ENCODE data around the gene DCN.

The DCN gene

GRCh38 chr12:91173124-91173523 is 9.5 kb downstream of the DCN start:
- H3K36me3 ChIP-seq (ENCODE audit: insufficient read depth, low read length): no peaks in the 10 kb centered on the region
- H3K4me3 ChIP-seq (ENCODE audit: low read depth, low read length, poor library complexity, severe bottlenecking): no peak overlapping the region

GRCh38 chr12:91172096-91172495 is 10.5 kb downstream of the DCN start:
- H3K9ac ChIP-seq (ENCODE audit: low read length): no peak overlapping the region
- H3K4me1 ChIP-seq (ENCODE audit: insufficient read depth, low read length, severe bottlenecking): no peaks in the 10 kb centered on the region
- H3K36me3 ChIP-seq (ENCODE audit: insufficient read depth, low read length): no peaks in the 10 kb centered on the region
- TF ChIP-seq EZH2 (IDR thresholded peaks at IDR 0.05; ENCODE audit: borderline replicate concordance, low read length): no peak
- H2AFZ ChIP-seq (ENCODE audit: low read length): no peak overlapping the region
- H4K20me1 ChIP-seq (ENCODE audit: insufficient read depth, low read length): no peaks in the 10 kb centered on the region
- H3K9me2 ChIP-seq (ENCODE audit: low read depth, low read length): no peaks in the 10 kb centered on the region
- H3K9me3 ChIP-seq (ENCODE audit: low read length): no peaks in the 10 kb centered on the region
- no peak overlapping the region for H3K4me2 ChIP-seq (ENCODE audit: low read length)
- no peak overlapping the region for H3K27ac ChIP-seq (ENCODE audit: low read depth, low read length, poor library complexity, severe bottlenecking)
- no peaks in the 10 kb centered on the region for H3K79me2 ChIP-seq (ENCODE audit: insufficient read depth, low read length)
- no peaks in the 10 kb centered on the region for H3K27me3 ChIP-seq (ENCODE audit: insufficient read depth, low read length)
- H3F3A ChIP-seq (ENCODE audit: insufficient read depth, low read length): no peaks in the 10 kb centered on the region
- no peak overlapping the region for H3K4me3 ChIP-seq (ENCODE audit: low read depth, low read length, poor library complexity, severe bottlenecking)

More at GRCh38 chr12:91173124-91173523, 9.5 kb downstream of the DCN start:
- Histone ChIP-seq H4K20me1 (ENCODE audit: insufficient read depth, low read length) (no peaks in the 10 kb centered on the region), H3K4me2 (ENCODE audit: low read length) (no peak overlapping the region), H3K79me2 (ENCODE audit: insufficient read depth, low read length) (no peaks in the 10 kb centered on the region), H3K9ac (ENCODE audit: low read length) (no peak overlapping the region), H3K9me2 (ENCODE audit: low read depth, low read length) (no peaks in the 10 kb centered on the region), H3F3A (ENCODE audit: insufficient read depth, low read length) (no peaks in the 10 kb centered on the region), H3K27ac (ENCODE audit: low read depth, low read length, poor library complexity, severe bottlenecking) (no peak overlapping the region), H3K9me3 (ENCODE audit: low read length) (no peaks in the 10 kb centered on the region), H3K27me3 (ENCODE audit: insufficient read depth, low read length) (no peaks in the 10 kb centered on the region), H3K4me1 (ENCODE audit: insufficient read depth, low read length, severe bottlenecking) (no peaks in the 10 kb centered on the region), H2AFZ (ENCODE audit: low read length) (no peak overlapping the region)
- no peak for TF ChIP-seq EZH2 (IDR thresholded peaks at IDR 0.05; ENCODE audit: borderline replicate concordance, low read length)
- no peak for TF ChIP-seq CTCF (IDR thresholded peaks at IDR 0.05; ENCODE audit: low read length)

GRCh38 chr12:91171476-91171875 is 11.1 kb downstream of the DCN start:
- no peaks in the 10 kb centered on the region for H3K79me2 ChIP-seq (ENCODE audit: insufficient read depth, low read length)
- TF ChIP-seq EZH2 (IDR thresholded peaks at IDR 0.05; ENCODE audit: borderline replicate concordance, low read length) (no peak), CTCF (IDR thresholded peaks at IDR 0.05; ENCODE audit: low read length) (no peak)
- H3K27ac ChIP-seq (ENCODE audit: low read depth, low read length, poor library complexity, severe bottlenecking): no peak overlapping the region

GRCh38 chr12:91163116-91163515 is 19.5 kb downstream of the DCN start:
- Histone ChIP-seq H2AFZ (ENCODE audit: low read length) (no peak overlapping the region), H4K20me1 (ENCODE audit: insufficient read depth, low read length) (no peaks in the 10 kb centered on the region), H3K36me3 (ENCODE audit: insufficient read depth, low read length) (no peaks in the 10 kb centered on the region), H3K4me2 (ENCODE audit: low read length) (no peak overlapping the region), H3K9ac (ENCODE audit: low read length) (no peak overlapping the region), H3K79me2 (ENCODE audit: insufficient read depth, low read length) (no peaks in the 10 kb centered on the region), H3K4me3 (ENCODE audit: low read depth, low read length, poor library complexity, severe bottlenecking) (no peak overlapping the region), H3K9me3 (ENCODE audit: low read length) (no peaks in the 10 kb centered on the region), H3K4me1 (ENCODE audit: insufficient read depth, low read length, severe bottlenecking) (no peaks in the 10 kb centered on the region), H3K9me2 (ENCODE audit: low read depth, low read length) (no peaks in the 10 kb centered on the region), H3K27ac (ENCODE audit: low read depth, low read length, poor library complexity, severe bottlenecking) (no peak overlapping the region), H3K27me3 (ENCODE audit: insufficient read depth, low read length) (no peaks in the 10 kb centered on the region), H3F3A (ENCODE audit: insufficient read depth, low read length) (no peaks in the 10 kb centered on the region)
- no peak for TF ChIP-seq EZH2 (IDR thresholded peaks at IDR 0.05; ENCODE audit: borderline replicate concordance, low read length)
- no peak for TF ChIP-seq CTCF (IDR thresholded peaks at IDR 0.05; ENCODE audit: low read length)

More at GRCh38 chr12:91171476-91171875, 11.1 kb downstream of the DCN start:
- no peak overlapping the region for H3K4me2 ChIP-seq (ENCODE audit: low read length)
- H3K27me3 ChIP-seq (ENCODE audit: insufficient read depth, low read length): no peaks in the 10 kb centered on the region
- no peak overlapping the region for H3K4me3 ChIP-seq (ENCODE audit: low read depth, low read length, poor library complexity, severe bottlenecking)
- no peaks in the 10 kb centered on the region for H3K4me1 ChIP-seq (ENCODE audit: insufficient read depth, low read length, severe bottlenecking)
- no peaks in the 10 kb centered on the region for H3K9me2 ChIP-seq (ENCODE audit: low read depth, low read length)
- H3K36me3 ChIP-seq (ENCODE audit: insufficient read depth, low read length): no peaks in the 10 kb centered on the region
- no peaks in the 10 kb centered on the region for H3K9me3 ChIP-seq (ENCODE audit: low read length)
- no peaks in the 10 kb centered on the region for H4K20me1 ChIP-seq (ENCODE audit: insufficient read depth, low read length)
- no peak overlapping the region for H2AFZ ChIP-seq (ENCODE audit: low read length)
- no peaks in the 10 kb centered on the region for H3F3A ChIP-seq (ENCODE audit: insufficient read depth, low read length)
- no peak overlapping the region for H3K9ac ChIP-seq (ENCODE audit: low read length)
